ENCODE measurements around the gene SCAP.

The SCAP gene

GRCh38 chr3:47414161-47414564 lies 61.6 kb downstream of the SCAP start:
- no peak for DNase-seq (ENCODE audit: low spot score)

- DNase-seq (ENCODE audit: low spot score) = no peak
Measured at GRCh38 chr3:47413751-47414150, 62.0 kb downstream of the SCAP start.

- no peak for DNase-seq (ENCODE audit: low spot score)
Measured at GRCh38 chr3:47412842-47413520, 62.8 kb downstream of the SCAP start.

DNA sequence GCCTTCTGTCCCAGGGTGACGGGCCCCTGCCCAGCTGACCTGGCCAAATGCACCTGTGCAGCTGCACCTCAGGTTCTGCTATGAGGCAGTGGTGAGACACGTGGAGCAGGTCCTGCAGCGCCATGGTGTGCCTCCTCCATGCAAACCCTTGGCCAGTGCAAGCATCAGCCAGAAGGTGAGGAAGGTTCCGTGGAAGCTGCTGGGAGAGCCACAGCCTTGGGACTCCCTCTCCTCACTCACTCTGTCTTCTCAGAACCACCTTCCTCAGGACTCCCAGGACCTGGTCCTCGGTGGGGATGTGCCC lies 63.3 kb downstream of the SCAP start:
- no peak for DNase-seq (ENCODE audit: low spot score)

DNA sequence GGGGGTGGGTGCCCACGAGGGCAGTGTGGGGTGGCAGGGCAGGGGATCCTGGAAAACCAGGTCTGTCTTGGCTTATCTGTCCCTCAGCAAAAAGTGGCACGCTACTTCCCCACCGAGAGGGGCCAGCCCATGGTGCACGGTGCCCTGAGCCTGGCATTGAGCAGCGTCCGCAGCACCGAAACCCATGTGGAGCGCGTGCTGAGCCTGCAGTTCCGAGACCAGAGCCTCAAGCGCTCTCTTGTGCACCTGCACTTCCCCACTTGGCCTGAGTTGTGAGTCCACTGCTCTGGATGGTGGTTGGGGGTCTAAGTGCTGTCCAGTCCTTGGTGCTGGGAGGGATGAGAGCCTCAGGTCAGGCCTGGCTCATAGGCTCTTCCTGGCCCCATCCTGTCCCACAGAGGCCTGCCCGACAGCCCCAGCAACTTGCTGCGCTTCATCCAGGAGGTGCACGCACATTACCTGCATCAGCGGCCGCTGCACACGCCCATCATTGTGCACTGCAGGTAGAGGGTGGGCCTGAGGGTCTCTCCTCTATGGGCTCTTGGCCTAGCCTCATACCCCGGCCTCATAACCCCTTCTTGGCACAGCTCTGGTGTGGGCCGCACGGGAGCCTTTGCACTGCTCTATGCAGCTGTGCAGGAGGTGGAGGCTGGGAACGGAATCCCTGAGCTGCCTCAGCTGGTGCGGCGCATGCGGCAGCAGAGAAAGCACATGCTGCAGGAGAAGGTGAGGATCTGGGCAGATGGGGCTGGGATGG lies 63.9 kb downstream of the SCAP start:
- no peak for DNase-seq (ENCODE audit: low spot score)

- DNase-seq (ENCODE audit: low spot score) = no peak
Measured at GRCh38 chr3:47410801-47411646, 64.7 kb downstream of the SCAP start.

- DNase-seq (ENCODE audit: low spot score) = no peak
Measured at GRCh38 chr3:47410417-47410720, 65.4 kb downstream of the SCAP start.

GRCh38 chr3:47409688-47410416 lies 65.9 kb downstream of the SCAP start:
- no peak for DNase-seq (ENCODE audit: low spot score)

DNA sequence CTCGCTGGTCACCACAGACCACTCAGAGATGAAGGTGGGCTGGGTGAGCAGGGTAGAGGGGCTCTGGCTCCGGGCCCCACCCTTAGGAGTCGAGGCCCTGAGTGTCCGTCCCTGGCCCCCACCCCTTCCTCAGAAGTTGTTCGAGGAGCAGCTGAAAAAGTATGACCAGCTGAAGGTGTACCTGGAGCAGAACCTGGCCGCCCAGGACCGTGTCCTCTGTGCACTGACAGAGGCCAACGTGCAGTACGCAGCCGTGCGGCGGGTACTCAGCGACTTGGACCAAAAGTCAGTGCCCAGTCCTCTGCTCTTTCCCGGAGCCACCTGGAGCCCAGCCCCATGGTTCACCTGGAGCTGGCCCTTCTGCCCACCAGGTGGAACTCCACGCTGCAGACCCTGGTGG lies 66.5 kb downstream of the SCAP start:
- no peak for DNase-seq (ENCODE audit: low spot score)

- no peak for DNase-seq (ENCODE audit: low spot score)
Measured at GRCh38 chr3:47408839-47409229, 66.9 kb downstream of the SCAP start.

DNA sequence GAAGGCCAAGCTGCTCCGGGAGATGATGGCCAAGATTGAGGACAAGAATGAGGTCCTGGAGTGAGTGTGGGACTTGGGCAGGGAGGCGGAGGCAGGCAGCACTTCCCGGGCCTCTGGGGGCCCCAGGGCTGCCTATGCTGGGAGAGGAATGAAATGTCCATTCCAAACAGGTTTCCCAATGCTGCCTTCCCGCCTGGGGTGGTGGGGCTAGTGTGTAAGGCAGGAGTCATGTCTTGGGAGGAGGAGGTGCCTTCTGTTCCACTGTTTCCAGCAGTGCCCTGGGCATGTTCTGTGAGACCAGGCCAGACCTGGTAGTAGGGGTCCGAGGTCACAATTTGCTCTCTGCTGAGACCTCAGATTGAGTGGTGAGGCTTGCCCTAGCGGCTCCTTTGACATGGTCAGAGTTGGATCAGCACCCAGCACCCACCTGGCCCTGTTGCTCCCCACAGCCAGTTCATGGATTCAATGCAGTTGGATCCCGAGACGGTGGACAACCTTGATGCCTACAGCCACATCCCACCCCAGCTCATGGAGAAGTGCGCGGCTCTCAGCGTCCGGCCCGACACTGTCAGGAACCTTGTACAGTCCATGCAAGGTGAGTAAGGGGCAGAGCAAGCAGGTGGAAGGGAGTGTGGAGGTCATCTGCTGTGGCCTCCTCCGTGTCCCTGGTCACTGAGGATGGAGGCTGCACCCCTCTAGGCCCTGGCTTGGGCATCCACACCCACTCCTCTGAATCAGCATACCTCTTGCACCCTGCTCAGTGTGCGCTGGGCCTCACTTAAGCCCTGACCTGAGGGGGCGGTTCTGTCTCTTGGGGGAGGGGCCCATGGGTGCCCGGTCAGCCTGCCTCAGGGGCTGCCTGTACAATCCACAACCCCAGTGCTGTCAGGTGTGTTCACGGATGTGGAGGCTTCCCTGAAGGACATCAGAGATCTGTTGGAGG lies 67.6 kb downstream of the SCAP start:
- DNase-seq (ENCODE audit: low spot score) = no peak

DNA sequence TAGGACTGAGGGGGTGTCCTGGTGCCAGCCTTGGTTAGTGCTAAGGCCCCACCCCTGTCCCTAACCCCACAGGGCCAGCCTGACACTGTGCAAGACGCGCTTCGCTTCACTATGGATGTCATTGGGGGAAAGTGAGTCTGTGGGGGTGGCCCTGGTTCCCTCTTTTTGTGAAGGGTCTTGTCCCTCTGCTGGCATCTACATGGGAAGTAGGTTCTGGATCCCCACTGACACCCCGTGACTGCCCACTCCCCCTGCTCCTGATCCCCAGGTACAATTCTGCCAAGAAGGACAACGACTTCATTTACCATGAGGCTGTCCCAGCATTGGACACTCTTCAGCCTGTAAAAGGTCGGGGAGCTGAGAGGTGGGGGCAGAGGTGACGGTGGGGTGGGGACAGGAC lies 68.5 kb downstream of the SCAP start:
- DNase-seq (ENCODE audit: low spot score) = no peak

- no peak for DNase-seq (ENCODE audit: low spot score)
Measured at GRCh38 chr3:47406762-47407149, 69.0 kb downstream of the SCAP start.

DNA sequence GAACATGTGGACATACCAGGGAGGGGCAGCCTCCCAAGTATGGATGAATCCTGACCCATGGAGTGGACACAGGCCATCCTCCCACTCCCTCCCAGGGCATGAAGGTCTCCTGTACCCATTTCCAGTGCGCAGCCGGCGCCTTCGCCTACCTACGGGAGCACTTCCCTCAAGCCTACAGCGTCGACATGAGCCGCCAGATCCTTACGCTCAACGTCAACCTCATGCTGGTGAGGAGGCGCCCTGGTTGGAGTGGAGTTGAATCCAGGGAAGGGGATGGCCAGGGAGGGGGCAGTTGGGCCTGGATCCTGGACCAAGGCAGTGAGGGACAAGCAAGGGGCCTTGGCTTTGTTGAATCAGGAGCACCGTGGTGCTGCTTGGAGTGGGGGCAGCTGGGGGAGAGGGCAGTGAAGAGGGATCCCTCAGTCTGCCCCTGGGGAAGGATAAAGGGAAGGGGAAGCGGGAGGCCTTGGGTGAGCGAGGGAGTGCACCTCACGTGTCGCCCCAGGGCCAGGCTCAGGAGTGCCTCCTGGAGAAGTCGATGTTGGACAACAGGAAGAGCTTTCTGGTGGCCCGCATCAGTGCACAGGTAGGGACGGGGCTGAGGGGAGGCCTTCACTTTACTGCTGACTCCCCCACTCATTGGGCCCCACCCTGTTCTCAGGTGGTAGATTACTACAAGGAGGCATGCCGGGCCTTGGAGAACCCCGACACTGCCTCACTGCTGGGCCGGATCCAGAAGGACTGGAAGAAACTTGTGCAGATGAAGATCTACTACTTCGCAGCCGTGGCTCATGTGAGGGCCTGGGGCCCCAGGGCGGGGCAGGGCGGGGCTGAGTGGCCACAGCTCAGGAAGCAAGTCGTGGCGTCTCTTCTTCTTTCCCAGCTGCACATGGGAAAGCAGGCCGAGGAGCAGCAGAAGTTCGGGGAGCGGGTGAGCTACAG lies 69.7 kb downstream of the SCAP start:
- DNase-seq (ENCODE audit: low spot score) = no peak

DNA sequence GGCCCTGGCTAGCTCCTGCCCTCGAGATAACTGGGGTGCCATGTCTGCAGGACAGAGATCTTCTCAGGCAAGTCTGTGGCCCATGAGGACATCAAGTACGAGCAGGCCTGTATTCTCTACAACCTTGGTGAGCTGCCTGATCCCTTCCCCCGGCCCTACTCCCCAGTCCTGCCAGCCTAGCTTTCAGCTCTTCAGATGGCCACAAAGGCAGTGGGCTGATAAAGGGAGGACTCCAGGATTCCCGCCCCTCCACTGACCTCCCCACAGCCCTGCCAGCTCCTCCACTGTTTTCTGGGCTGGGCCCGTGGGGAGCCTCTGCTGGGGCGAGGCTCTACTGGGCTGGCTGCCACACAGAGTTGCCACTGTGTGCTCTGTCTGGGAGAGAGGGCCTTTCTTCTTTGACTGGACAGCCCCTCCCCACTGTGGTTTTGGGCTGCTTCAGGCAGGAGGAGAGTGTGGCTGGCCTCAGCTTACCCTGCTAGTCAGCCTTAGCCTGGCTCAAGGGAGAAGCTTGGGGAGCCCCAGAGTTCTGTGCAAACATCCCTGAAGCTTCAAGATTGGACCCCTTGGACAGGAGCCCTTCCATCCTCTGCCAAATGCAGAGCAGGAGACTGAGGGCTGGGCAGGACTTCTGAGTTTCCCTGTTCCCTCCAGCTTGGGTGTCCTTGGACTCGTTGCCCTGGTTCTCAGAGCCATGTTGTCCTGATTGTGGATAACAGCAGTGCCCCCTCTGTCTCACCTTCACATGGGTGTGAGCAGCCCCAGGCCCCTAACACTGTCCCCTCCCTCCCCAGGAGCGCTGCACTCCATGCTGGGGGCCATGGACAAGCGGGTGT lies 70.6 kb downstream of the SCAP start:
- no peak for DNase-seq (ENCODE audit: low spot score)

DNA sequence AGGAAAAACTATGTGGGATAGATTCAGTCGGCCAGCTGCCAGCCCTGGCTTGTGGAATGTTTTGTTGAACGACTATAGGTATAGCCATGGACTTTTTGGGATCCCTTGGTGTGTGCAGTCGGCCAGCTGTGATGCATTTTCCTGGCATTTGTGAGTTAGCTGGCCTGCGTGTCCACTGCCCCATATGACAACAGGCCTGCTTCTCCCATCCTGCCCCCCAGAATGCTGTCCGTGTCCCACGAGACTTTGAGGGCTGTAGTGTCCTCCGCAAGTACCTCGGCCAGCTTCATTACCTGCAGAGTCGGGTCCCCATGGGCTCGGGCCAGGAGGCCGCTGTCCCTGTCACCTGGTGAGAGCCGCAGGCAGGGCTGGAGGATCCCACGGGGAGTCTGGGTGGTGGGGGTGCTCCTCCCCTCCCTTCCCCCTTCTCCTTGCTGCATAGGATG lies 71.3 kb downstream of the SCAP start:
- DNase-seq (ENCODE audit: low spot score) = no peak

DNA sequence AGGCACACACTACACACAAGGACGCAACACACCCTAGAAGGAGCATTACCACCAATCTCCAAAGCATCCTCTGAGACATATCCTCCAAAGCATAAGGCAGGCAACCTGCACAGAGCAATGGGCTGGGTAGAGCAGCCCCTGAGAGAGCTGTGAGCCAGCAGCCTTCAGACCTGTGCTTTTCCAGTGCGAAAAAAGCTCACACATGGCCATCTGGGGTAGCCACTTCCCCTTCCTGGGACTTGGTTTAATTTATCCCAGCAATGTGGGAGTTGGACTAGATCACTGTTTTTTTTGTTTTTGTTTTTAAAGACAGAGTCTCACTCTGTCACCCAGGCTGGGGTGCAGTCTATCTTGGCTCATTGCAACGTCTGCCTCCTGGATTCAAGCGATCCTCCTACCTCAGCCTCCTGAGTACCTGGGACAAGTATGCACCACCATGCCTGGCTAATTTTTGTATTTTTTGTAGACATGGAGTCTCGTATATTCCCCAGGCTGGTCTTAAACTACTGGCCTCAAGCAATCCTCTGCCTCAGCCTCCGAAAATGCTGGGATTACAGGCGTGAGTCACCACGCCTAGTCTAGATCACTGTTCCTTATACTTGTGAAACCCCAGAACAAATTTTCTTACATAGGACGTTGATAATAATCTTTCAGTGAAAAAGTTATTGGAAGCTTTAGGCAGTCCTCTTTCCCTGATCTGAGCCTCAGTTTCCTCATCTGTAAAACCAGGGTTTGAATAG lies 76.0 kb downstream of the SCAP start:
- DNase-seq (ENCODE audit: low spot score) = no peak

GRCh38 chr3:47399016-47399415 lies 76.7 kb downstream of the SCAP start:
- DNase-seq (ENCODE audit: low spot score) = no peak

- DNase-seq (ENCODE audit: low spot score) = no peak
Measured at GRCh38 chr3:47398228-47398627, 77.5 kb downstream of the SCAP start.

Data from HuH-7 (cell line).